GM06990 (cell line): ENCODE data around the gene MRPL55.

Experiments used
- DNase-seq: peaks from one replicate; pipeline ENCODE4 v3.0.0-alpha.2; 2011; ENCODE audit not compliant: insufficient read length; ENCODE audit errors: extremely low read depth
- H3K27me3 ChIP-seq: replicated peaks from 2 replicates; pipeline ENCODE4 v1.6.0; 2011; ENCODE audit warnings: low read length; ENCODE audit not compliant: control insufficient read depth, insufficient read depth
- H3K36me3 ChIP-seq: 2 replicates; pipeline ENCODE4 v1.5.1; 2011; ENCODE audit warnings: low read length; ENCODE audit not compliant: control insufficient read depth, insufficient read depth
- H3K4me3 ChIP-seq: replicated peaks from 2 replicates; pipeline ENCODE4 v1.5.1; 2011; ENCODE audit warnings: low read depth, mild to moderate bottlenecking, control low read depth, low read length
- TF ChIP-seq, protein P1 (sequence below): IDR thresholded peaks from 2 replicates; pipeline ENCODE4 v1.5.1; 2011; ENCODE audit warnings: low read length, control low read depth, mild to moderate bottlenecking, inconsistent platforms; ENCODE audit not compliant: insufficient read depth, poor library complexity, severe bottlenecking

MRPL55 gene

DNA sequence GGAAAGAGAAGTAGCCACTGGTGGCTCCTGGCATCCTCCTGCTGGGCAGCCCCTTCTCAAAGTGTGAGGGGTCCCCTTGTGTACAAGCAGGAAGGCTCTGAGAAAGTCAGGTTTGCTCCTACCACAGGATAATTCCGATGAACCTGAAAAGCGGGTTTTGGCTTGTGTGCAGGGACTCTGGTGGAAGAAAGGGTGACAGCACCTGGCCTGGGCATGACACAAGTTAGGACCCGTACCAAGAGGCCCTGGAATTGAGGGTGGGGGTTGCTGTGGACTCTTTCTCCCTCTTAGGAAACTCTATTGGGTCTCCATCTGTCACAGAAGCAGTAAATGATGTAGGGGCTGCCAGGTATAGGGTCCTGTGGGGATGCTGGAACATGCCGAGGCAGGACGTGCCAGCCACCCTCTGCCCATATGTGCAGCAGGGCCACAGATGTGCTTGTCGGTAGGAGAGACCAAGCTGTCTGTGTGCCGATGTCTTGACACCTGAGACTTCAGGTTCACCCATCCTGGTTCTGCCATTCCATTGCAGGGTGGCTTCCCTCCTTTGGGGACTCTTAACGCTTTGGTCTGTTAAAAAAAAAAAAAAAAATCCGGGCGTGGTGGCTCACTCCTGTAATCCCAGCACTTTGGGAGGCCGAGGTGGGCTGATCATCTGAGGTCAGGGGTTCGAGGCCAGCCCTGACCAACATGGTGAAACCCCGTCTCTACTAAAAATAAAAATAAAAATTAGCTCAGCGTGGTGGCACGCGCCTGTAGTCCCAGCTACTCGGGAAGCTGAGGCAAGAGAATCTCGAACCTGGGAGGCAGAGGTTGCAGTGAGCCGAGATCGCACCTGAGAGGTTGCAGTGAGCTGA lies 15.8 kb downstream of the MRPL55 start:
- peaks cover 40% of the 10 kb centered on the region for H3K36me3 ChIP-seq
- no peak for DNase-seq
- TF ChIP-seq, protein P1, sequence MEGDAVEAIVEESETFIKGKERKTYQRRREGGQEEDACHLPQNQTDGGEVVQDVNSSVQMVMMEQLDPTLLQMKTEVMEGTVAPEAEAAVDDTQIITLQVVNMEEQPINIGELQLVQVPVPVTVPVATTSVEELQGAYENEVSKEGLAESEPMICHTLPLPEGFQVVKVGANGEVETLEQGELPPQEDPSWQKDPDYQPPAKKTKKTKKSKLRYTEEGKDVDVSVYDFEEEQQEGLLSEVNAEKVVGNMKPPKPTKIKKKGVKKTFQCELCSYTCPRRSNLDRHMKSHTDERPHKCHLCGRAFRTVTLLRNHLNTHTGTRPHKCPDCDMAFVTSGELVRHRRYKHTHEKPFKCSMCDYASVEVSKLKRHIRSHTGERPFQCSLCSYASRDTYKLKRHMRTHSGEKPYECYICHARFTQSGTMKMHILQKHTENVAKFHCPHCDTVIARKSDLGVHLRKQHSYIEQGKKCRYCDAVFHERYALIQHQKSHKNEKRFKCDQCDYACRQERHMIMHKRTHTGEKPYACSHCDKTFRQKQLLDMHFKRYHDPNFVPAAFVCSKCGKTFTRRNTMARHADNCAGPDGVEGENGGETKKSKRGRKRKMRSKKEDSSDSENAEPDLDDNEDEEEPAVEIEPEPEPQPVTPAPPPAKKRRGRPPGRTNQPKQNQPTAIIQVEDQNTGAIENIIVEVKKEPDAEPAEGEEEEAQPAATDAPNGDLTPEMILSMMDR = no peak
- H3K27me3 ChIP-seq = no peaks in the 10 kb centered on the region
- no peak overlapping the region for H3K4me3 ChIP-seq

DNA sequence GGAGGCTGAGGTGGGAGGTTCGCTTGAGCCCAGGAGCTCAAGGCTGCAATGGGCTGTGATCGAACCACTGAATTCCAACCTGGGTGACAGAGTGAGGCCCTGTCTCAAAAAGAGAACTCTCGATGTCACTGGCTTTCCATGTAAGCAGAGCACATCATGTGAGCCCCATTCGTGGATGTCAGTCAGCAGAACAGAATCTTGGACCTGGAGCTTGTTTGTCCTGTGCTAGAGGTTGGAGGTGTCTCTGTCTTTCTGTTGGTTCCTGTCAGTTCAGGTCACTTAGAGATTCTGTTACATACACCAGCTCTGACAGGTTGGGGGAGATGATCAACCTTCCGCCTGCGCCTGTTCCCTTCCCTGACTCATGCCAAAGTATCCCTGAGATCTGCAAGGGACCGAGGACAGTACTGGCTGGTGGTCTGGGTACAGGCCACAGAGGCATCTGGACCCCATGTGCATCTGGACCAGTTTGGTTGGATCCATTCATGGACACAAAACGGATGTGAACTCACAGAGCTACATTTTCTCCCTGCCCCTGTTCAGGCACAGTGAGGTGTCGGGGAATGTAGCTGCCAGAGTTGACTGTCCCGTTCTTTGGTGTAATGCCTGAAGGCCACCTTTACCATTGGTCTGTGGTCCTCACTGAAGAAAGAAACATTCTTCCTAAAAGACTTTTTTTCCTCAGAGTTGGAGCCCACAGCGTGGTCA lies 16.6 kb downstream of the MRPL55 start:
- no peak for DNase-seq
- peaks cover 41% of the 10 kb centered on the region for H3K36me3 ChIP-seq
- no peaks in the 10 kb centered on the region for H3K27me3 ChIP-seq
- H3K4me3 ChIP-seq = no peak overlapping the region
- TF ChIP-seq, protein P1 = no peak

DNA sequence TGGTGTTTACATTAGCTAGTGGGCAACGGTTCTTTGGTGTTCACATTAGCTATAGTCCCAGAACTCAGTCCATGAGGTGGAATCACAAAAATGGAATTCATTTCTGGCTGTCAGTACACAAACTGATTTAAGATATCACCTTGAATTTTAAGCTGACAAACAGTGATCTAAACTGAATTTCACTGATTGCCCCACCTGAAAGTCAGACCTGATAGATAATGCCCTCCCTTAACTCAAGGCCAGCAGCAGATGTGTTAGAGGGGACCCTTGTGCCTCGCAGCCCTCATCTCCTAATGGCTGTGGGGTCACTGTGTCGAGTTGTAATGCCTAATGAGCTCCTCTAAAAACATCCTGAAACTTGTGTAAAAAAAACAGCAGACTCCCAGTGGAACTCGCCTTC lies 18.0 kb downstream of the MRPL55 start:
- no peak for DNase-seq
- Histone ChIP-seq H3K27me3 (no peaks in the 10 kb centered on the region), H3K4me3 (no peak overlapping the region), H3K36me3 (peaks cover 33% of the 10 kb centered on the region)
- TF ChIP-seq, protein P1 = no peak

DNA sequence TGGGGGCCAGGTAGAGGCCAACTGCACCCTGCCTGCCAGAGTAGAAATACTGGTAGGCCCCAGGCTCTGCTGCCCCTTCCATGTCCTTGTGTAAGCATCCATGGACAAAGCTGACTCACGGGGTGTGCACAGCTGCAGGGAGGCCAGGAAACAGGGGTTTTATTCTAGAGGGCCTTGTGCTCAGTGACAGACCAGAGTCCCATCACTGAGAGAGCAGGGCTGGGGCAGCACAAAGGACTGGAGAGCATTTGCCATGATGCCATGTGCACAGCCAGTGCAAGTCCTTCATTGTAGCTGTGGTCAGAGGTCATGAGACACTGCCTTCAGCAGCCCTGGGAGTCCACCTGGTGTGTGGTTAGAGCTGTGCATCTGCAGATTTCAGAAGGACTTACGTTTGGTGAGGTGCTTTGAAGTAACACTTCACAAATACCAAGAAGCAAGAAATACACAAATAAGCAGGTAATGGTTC lies 18.5 kb downstream of the MRPL55 start:
- TF ChIP-seq, protein P1 = no peak
- H3K27me3 ChIP-seq = no peaks in the 10 kb centered on the region
- H3K4me3 ChIP-seq = no peak overlapping the region
- peaks cover 33% of the 10 kb centered on the region for H3K36me3 ChIP-seq
- no peak for DNase-seq

DNA sequence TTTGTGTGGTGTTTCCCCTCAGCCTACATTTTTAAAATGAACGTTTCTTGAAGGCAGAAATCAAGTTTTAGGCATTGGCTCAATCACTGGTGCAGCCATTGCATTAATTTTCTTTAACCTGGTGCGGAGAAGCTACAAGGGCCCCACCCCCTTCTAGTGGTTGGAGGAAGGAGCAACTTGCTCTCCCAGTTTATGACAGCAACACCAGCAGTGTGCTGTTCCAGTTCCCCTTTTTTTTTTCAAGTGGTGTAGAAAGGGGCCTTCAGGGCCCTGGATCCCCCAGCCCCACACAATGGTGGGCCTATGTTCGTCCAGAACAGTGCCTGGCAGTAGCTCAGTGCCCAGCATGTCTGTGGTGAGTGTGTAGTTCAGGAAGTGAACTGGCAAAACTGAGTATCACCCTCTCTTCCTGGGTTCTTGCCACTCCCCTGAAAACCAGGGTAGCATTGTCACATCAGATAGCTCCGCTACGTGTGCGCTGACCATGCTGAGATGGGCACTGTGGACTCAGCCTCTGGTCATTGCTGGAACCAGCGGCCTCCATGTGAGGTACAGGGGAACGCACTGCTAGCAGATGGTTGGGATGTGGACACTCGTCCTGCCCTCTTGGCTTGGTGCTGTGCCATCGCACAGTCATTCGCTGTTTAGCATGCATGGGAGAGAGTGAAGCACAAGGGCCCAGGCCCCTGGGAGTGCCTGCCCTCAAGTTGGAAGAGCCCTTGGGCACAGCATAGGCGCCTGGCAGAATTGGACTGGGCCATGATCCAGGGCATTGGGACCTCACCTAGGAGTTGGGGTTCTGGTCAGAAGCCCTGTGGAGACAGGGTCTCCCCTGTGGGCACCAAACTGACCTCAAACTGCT lies 19.3 kb downstream of the MRPL55 start:
- H3K27me3 ChIP-seq = no peaks in the 10 kb centered on the region
- DNase-seq = no peak
- no peak overlapping the region for H3K4me3 ChIP-seq
- TF ChIP-seq, protein P1 = no peak
- peaks cover 33% of the 10 kb centered on the region for H3K36me3 ChIP-seq
